Stimulated activated CD8-positive, alpha-beta memory T cell treated with anti-CD3 and anti-CD28 coated beads, Interleukin-15, amount 100 ng/mL, for 1 hour (primary cell): ENCODE data around the gene POU1F1.
A peak's percentile ranks its signal among the peaks of the same experiment; 100 is the strongest.
"Not testable (repeated sequence)": the region's sequence is repeated elsewhere in the genome, so short reads cannot be mapped to it uniquely, and the experiment has no call there.

Experiments used
- DNase-seq: peaks from one replicate; pipeline ENCODE4 v3.0.0-alpha.2; 2020; ENCODE audit warnings: low read depth

Gene POU1F1

DNA sequence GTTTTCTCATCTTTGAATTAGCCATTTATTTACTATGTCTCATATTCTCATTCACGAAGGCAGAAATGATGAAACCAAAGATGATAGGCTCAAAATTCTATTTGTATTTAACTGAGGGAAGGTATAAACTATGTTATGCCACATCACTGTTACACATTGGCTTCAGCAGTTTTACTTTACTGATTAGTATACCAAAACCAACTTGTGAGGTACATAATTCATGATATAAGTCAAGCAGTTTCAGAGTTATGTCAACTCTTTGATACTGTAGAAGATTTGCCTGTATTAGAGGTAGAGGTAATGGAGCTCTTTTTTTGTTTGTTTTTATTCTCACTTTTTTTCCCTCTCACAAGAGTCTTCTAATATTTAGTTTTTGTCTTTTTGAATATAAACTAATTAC, 26.4 kb downstream of the POU1F1 start:
- no peak for DNase-seq

DNA sequence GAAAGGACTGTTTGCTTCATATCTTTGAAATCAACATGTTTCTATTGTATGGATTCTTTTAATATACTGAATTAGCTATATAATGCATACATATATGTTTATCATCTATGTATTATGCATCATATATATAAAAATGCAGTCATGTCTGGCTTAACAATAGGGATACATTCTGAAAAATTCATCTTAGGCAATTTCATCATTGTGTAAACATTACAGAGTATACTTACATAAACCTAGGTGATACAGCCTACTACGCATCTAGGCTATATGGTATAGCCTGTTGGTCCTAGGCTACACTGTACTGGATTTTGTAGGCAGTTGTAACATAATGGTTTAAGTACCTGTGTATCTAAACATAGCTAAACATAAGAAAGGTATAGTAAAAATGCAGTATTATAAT, 27.6 kb downstream of the POU1F1 start:
- no peak for DNase-seq

DNA sequence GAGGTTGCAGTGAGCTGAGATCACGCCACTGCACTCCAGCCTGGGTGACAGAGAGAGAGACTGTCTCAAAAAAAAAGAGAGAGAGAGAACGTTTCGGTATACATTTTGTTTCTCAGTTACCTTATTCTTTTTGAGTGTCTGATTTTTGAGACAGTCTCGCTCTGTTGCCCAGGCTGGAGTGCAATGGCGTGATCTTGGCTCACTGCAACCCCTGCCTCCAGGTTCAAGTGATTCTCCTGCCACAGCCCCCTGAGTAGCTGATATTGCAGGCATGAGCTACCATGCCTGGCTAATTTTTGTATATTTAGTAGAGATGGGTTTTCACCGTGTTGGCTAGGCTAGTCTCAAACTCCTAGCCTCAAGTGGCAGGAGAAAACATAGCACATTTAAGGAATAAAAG, 28.2 kb downstream of the POU1F1 start:
- not testable (repeated sequence) for DNase-seq

DNA sequence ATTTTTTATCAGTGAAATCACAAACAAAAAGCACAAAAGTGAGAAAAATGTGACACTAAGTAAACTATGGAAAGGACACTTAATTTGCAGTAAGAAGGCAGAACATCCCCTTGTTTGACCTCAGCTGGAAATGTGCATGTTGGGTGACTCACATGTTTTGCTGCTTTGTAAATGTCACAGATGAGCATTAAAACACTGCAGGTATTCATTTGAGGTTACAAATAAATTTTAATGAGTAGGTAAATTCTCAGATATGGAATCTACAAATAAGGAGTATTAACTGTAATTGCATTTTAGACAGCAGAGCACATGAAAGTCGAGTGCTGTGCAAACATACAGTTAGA, 29.0 kb downstream of the POU1F1 start:
- DNase-seq: no peak

DNA sequence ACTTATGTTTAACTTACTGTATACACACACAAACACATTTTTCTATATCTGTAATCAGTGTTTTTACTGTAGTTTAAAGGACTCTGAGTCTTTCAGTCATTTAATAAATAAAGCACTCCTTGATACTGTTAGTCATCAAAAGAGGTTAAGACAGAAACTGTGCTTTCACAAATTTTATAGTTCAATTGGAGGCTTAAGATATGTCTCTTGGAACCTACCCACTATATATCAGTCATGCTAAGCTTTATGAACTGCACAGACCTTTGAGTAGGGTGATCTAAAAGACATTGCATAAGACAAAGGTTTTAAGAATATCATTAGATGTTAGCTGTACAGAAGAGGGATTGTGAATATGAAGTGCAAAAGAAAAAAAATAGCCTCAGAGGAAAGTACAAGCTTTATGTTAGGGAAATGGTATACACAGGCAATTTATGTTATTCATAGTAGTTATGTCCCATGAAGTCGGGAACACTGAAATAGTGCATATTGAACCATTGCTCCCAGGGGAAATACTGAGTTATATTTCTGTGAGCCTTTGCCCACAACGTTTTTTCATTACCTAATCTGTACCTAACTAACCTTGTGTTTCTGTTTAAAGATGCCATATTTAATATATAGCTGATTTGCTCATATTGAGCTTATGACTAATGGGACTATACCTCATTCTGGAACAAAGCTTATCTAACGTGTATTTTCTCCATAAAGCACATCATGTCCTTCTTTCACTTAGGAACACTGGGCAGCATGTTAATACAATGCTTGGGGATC, 29.5 kb downstream of the POU1F1 start:
- no peak for DNase-seq

DNA sequence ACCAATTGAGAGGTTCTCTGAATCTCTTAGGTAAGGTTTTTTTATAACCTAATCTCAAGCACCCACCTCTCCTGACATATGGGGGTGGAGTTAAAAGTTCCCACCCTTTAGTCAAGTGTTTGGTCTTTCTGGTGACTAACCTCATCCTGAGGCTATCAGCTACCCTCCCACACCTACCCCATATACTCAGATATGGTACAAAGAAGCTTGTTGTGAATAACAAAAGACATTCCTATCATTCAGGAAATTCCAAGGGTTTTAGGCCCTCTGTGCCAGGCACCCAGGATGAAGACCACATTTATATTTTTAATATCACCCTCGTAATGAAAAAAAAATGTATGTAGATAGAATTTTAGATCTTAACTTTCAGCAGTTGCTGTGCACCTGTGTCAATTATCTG, 40.3 kb downstream of the POU1F1 start:
- DNase-seq: no peak

DNA sequence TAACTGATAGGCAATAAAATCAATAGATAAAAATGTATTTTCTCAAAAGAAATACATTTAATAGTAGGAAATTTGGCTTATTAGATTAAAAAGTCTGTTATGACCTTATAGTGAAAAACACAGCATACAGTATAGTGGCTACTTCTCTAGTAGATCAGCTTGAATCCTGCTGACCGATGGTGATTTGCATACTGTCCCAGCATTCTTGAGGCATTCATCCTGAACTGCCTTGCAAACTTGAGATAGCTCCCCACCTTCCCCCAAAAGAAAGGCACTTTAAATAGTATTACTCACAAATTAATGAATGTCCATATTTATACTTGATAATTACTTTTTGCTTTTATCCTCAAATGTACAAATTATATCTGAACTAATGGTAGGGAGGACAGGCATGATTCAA, 42.6 kb downstream of the POU1F1 start:
- no peak for DNase-seq

DNA sequence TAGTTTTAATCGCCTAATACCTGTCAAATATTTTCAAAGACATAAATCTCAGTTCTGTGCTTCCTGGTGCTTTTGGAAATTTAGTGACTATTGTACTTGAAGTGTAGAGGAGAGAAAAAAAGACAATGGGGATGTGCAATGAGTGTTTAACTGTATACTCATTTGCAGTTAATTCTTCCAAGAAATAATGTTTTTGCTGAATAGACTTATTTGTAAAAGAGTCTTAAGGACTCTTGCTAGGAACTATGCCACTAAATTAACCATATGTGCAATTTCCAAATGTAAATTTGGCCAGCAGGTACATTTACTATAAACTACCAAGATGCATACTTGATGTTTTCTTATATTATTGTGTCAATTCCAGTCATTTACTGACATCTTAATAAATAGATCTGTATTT, 47.3 kb downstream of the POU1F1 start:
- no peak for DNase-seq

DNA sequence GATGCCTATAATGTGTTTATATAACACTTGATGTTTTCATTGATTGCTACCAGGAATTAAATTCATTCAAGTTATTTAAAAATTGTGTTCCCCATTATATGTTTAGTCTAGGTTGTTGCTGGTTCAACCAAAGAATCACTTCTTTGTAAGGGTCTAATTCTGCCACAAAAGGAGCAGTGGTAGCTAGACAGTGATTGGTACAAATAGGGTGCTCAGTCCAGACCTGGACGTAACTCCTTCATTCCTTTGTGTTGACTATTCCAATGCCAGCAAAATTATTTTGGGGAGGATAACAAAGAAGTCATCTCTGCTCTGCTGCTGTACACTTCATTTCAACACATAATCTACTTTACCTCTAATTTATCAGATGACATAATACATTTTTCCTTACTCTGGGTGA, 48.1 kb downstream of the POU1F1 start:
- DNase-seq: no peak

DNA sequence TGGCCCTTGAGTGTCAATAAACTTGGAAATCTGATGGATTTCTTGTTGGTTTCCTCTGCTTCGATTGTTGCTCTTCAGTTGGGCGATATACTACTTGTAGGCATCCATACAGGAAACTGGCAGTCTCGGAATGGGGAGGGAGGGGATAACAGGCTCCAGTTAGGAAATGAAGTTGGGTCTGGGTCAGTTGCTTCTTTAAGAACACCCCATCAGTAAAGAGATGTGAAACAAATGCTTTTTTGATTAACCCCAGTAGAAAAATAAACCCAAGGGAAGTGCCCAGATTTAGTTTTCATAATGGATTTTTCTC, 48.6 kb downstream of the POU1F1 start:
- DNase-seq: no peak

DNA sequence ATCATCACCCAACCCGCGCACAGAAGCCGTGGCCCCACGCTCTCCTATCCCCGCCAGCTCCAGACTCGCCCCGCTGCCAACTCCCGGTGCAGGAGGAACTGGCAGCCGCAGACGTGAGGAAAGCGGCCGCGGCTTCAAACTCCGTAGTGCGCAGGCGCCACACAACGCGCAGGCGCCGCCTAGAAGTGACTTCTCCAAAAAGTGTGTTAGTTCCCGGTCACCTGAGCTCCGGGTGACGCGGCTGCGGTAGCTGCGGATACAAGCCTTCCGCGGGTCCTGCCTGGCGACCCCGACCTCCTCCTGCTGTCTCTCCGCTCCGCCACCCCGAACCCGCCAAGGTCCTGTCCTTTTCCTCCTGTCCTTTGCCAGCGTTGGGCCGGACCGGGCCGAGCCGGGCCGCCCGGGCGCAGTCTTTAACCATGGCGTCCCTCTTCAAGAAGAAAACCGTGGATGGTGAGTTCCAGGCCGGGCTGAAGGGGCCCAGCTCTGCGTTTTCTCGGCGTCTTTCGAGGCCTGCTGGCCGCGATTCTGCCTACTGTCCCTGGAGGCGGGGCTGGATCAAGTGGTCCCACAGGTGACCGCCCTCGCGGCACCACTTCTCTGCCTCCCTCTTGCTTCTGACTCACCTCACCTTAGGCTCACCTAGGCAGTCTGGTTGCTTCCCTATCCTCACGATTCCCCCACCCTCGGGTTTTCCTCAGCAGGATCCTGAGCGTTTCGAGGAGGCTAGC, 49.1 kb downstream of the POU1F1 start, which contains the start of gene CHMP2B:
Gene CHMP2B (plus strand): TSS at position 206 of the 731 bp plus-strand sequence. CDS start 214 bp downstream, at position 420.
- DNase-seq: peak; percentile 84

DNA sequence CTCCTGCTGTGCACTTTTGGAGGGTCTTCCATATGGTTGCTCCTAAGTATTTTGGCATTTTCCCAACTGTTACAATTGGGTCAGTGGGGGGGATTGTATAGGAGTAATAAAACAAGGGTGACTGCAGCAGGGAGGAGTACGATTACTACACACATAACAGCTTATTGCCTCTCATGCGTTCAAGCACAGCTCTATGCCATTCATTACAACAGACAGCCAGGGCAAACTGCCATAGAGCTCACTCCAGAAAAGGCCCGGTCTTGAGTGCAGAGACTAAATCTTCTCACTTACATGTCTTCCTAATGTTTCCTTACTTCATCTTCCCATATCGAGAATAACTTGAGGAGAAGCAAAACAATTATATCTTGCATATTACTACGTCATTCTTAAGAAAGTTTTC, 50.7 kb downstream of the POU1F1 start:
- no peak for DNase-seq

DNA sequence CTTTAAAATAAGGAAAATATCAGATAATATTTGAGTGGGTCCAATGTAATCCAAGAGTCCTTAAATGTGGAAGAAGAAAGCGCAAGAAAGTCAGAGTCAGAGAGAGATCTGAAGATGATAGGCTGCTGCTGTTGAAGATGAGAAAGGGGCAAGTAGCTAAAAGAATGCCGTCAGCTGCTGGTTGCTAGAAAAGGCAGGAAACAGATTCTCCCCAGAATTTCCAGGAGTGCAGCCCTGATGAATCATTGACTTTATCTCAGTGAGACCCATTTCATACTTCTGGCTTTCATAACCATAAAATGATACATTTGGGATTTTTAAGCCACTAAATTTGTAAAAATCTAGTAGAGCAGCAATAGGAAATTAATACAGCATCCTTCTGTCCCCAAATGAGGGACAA, 56.8 kb downstream of the POU1F1 start:
- no peak for DNase-seq

DNA sequence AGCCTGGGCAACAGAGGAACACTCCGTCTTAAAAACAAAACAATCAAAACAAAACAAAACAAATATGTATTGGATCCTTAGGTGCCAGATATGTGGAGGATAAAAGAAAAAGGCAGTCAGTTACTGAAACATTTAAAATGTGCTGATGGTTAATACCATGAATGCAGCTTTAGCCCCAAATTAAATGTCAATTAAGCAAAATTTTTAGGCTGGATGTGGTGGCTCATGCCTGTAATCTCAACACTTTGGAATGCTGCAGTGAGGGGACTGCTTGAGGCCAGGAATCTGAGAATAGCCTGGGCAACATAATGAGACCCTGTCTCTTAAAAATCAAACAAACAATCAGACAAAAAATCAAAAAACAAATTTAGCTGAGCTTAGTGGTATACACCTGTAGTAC, 57.8 kb downstream of the POU1F1 start:
- no peak for DNase-seq
